Measurements from ENCODE around the gene ACACB. TPM values are rescaled to one million over a fixed set of nuclear protein-coding genes. Genes with fewer than 3 reads are reported as not detected.

ACACB gene
- total RNA-seq, 1 experiment from 2014 or later = 21.7 TPM

GRCh38 chr12:109277255-109277898 lies 161.0 kb downstream of the ACACB start:
- ChIA-PET POLR2A (ENCODE audit: unreplicated experiment) (no interaction called here), CTCF (no interaction called here)
- H3K36me3 ChIP-seq (ENCODE audit: low read depth, low read length) = no peaks in the 10 kb centered on the region
- no peaks in the 10 kb centered on the region for H3F3A ChIP-seq (ENCODE audit: low read length, unreplicated experiment)
- H3K4me1 ChIP-seq (ENCODE audit: insufficient read depth, low read length) = no peaks in the 10 kb centered on the region
- H3K4me2 ChIP-seq (ENCODE audit: low read length) = no peak overlapping the region
- H3K4me3 ChIP-seq (ENCODE audit: low read length) = no peak overlapping the region
- no peaks in the 10 kb centered on the region for H3K9me2 ChIP-seq (replicated peaks; ENCODE audit: low read length)
- intact Hi-C loops (cut with micrococcal nuclease) = no loop called here
- no peak for TF ChIP-seq CTCF (conservative IDR thresholded peaks at IDR 0.05; ENCODE audit: low read depth, low read length)
- no peak for TF ChIP-seq EZH2phosphoT487 (IDR thresholded peaks at IDR 0.05; ENCODE audit: borderline replicate concordance, low read length)
- no peak for TF ChIP-seq EZH2 (IDR thresholded peaks at IDR 0.05; ENCODE audit: low read length, unreplicated experiment)
- no TSS peak for BruUV-seq (replicated peaks)
- H3K9ac ChIP-seq (ENCODE audit: low read length) = no peak overlapping the region
- DNase-seq (no peak), ATAC-seq (no peak)
- H3K9me3 ChIP-seq (ENCODE audit: low read length) = no peaks in the 10 kb centered on the region
- no peak overlapping the region for H3K27ac ChIP-seq (ENCODE audit: low read length)
- H3K79me2 ChIP-seq (ENCODE audit: low read length) = no peaks in the 10 kb centered on the region
- no peak overlapping the region for H2AFZ ChIP-seq (ENCODE audit: low read length)
- H3K27me3 ChIP-seq (ENCODE audit: low read length) = no peaks in the 10 kb centered on the region
- H4K20me1 ChIP-seq (ENCODE audit: low read length) = no peaks in the 10 kb centered on the region

DNA sequence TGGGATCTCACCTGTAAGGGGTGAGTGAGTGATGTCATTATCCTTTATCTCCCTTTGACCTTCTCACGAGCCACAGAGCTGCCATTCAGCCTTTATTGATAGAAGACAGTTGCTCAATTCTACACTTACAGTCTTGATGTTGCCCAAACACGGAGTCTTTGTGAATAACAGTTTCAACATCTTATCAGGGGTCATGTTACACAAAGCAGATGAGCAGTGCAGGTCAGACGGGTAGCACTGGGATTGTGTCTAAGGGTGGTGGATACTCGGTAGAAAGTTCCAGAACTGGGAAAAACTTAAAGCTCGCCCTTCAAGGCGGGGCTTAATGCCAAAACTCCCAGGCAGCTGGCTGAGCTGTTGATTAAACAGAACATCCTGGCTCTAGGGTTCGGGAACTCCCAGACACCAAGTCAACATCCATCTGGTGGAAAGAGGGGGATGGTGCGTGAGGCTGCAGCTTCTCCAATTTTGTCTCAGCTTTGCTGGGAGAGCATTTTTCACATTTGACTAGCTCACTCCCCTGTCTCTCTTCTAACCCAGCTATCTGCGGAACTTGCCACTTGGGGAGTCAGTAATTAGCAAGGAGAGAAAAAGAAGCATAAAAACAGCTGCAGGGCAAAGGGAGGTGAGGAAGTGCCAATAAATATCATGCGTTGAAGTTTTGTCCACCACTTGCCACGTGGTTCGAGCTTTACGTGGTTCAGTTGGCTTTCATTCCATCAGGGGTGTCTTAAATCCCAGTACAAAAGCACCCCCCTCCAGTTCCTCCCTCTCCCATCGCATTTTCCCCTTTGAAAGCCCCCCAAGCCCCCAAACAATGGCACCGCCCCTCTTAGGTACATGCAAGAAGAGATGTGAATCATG lies 161.7 kb downstream of the ACACB start:
- Histone ChIP-seq H3K27ac (ENCODE audit: low read length) (no peak overlapping the region), H3F3A (ENCODE audit: low read length, unreplicated experiment) (no peaks in the 10 kb centered on the region), H3K79me2 (ENCODE audit: low read length) (no peaks in the 10 kb centered on the region), H4K20me1 (ENCODE audit: low read length) (no peaks in the 10 kb centered on the region), H3K9me2 (replicated peaks; ENCODE audit: low read length) (no peaks in the 10 kb centered on the region), H3K9me3 (ENCODE audit: low read length) (no peaks in the 10 kb centered on the region), H3K36me3 (ENCODE audit: low read depth, low read length) (no peaks in the 10 kb centered on the region), H3K4me2 (ENCODE audit: low read length) (no peak overlapping the region), H3K27me3 (ENCODE audit: low read length) (no peaks in the 10 kb centered on the region), H3K4me1 (ENCODE audit: insufficient read depth, low read length) (no peaks in the 10 kb centered on the region), H3K4me3 (ENCODE audit: low read length) (no peak overlapping the region), H3K9ac (ENCODE audit: low read length) (no peak overlapping the region), H2AFZ (ENCODE audit: low read length) (no peak overlapping the region)
- ATAC-seq (peak; percentile 27), DNase-seq (no peak)
- TF ChIP-seq EZH2phosphoT487 (IDR thresholded peaks at IDR 0.05; ENCODE audit: borderline replicate concordance, low read length) (no peak), EZH2 (IDR thresholded peaks at IDR 0.05; ENCODE audit: low read length, unreplicated experiment) (no peak), CTCF (conservative IDR thresholded peaks at IDR 0.05; ENCODE audit: low read depth, low read length) (no peak)
- intact Hi-C loops (cut with micrococcal nuclease) = no loop called here
- CTCF ChIA-PET = no interaction called here
- POLR2A ChIA-PET (ENCODE audit: unreplicated experiment) = no interaction called here
- BruUV-seq (replicated peaks) = no TSS peak

- Histone ChIP-seq H3K4me3 (ENCODE audit: low read length) (no peak overlapping the region), H3K27ac (ENCODE audit: low read length) (no peak overlapping the region), H3K36me3 (ENCODE audit: low read depth, low read length) (no peaks in the 10 kb centered on the region), H2AFZ (ENCODE audit: low read length) (no peak overlapping the region), H3F3A (ENCODE audit: low read length, unreplicated experiment) (no peaks in the 10 kb centered on the region), H3K9me2 (replicated peaks; ENCODE audit: low read length) (no peaks in the 10 kb centered on the region), H3K9ac (ENCODE audit: low read length) (no peak overlapping the region), H3K79me2 (ENCODE audit: low read length) (no peaks in the 10 kb centered on the region), H3K4me1 (ENCODE audit: insufficient read depth, low read length) (no peaks in the 10 kb centered on the region), H3K4me2 (ENCODE audit: low read length) (no peak overlapping the region), H4K20me1 (ENCODE audit: low read length) (no peaks in the 10 kb centered on the region), H3K9me3 (ENCODE audit: low read length) (no peaks in the 10 kb centered on the region), H3K27me3 (ENCODE audit: low read length) (no peaks in the 10 kb centered on the region)
- DNase-seq (no peak), ATAC-seq (no peak)
- no TSS peak for BruUV-seq (replicated peaks)
- ChIA-PET CTCF (no interaction called here), POLR2A (ENCODE audit: unreplicated experiment) (no interaction called here)
- TF ChIP-seq EZH2phosphoT487 (IDR thresholded peaks at IDR 0.05; ENCODE audit: borderline replicate concordance, low read length) (no peak), CTCF (conservative IDR thresholded peaks at IDR 0.05; ENCODE audit: low read depth, low read length) (no peak), EZH2 (IDR thresholded peaks at IDR 0.05; ENCODE audit: low read length, unreplicated experiment) (no peak)
- intact Hi-C loops (cut with micrococcal nuclease) = no loop called here
These were observed 162.5 kb downstream of the ACACB start for GRCh38 chr12:109278912-109279311.
